T47D (cell line): Measurements from ENCODE around the gene REXO5.
"Not testable (repeated sequence)": the region's sequence is repeated elsewhere in the genome, so short reads cannot be mapped to it uniquely, and the experiment has no call there.

Experiments
- DNase-seq, 2 experiments: peaks; one replicate each; pipeline versions ENCODE4 v3.0.0 to v3.0.0-alpha.2; 2011 to 2012; ENCODE audit warnings: low read depth in 1 of 2, low spot score in 1 of 2
- JUND ChIP-seq: IDR thresholded peaks from 2 replicates; pipeline ENCODE4 v1.6.1; 2012; ENCODE audit warnings: low read depth
- in situ Hi-C: cut with HindIII; loops from 2 replicates; pipeline ENCODE4 v1.10.0; 2016; ENCODE audit warnings: low sequenced_read_pairs, low pct_unique_long_range_greater_than_20kb

Gene REXO5

GRCh38 chr16:20862162-20862960, 56.0 kb downstream of the REXO5 start:
- in situ Hi-C loops, result no loop called here
- no peak for TF ChIP-seq JUND
- no peak for DNase-seq

GRCh38 chr16:20864376-20864775, 58.0 kb downstream of the REXO5 start:
- DNase-seq, in situ Hi-C loops: not testable (repeated sequence)

- DNase-seq, result no peak
- TF ChIP-seq JUND, result no peak
- in situ Hi-C loops, result no loop called here
Observed at GRCh38 chr16:20865420-20866131, 59.2 kb downstream of the REXO5 start.

- TF ChIP-seq JUND, result no peak
- DNase-seq, result no peak
- in situ Hi-C loops, result no loop called here
Observed at GRCh38 chr16:20866145-20866772, 59.9 kb downstream of the REXO5 start.

GRCh38 chr16:20866801-20867200, 60.5 kb downstream of the REXO5 start:
- in situ Hi-C loops, result no loop called here
- TF ChIP-seq JUND, result no peak
- DNase-seq, result no peak

GRCh38 chr16:20867585-20867984, 61.3 kb downstream of the REXO5 start:
- in situ Hi-C loops, result no loop called here
- DNase-seq, result no peak

GRCh38 chr16:20868890-20869289, 62.6 kb downstream of the REXO5 start:
- in situ Hi-C loops, result no loop called here
- no peak for TF ChIP-seq JUND
- no peak for DNase-seq

More at GRCh38 chr16:20867585-20867984, 61.3 kb downstream of the REXO5 start:
- no peak for TF ChIP-seq JUND

- no peak for TF ChIP-seq JUND
- DNase-seq, result no peak
- in situ Hi-C loops, result no loop called here
Observed at GRCh38 chr16:20870122-20870820, 63.9 kb downstream of the REXO5 start.

GRCh38 chr16:20871258-20871657, 64.9 kb downstream of the REXO5 start:
- no peak for TF ChIP-seq JUND
- no peak for DNase-seq
- in situ Hi-C loops, result no loop called here

GRCh38 chr16:20871941-20872815, 65.9 kb downstream of the REXO5 start:
- DNase-seq, result no peak
- TF ChIP-seq JUND, result no peak
- in situ Hi-C loops, result no loop called here

GRCh38 chr16:20873331-20873730, 67.0 kb downstream of the REXO5 start:
- TF ChIP-seq JUND, result no peak
- DNase-seq, result no peak
- in situ Hi-C loops, result no loop called here
